Osteocyte (in vitro differentiated cells): ENCODE measurements around the gene FANK1. TPM values are rescaled to one million over a fixed set of nuclear protein-coding genes. Genes with fewer than 3 reads are reported as not detected.
A peak's percentile ranks its signal among the peaks of the same experiment; 100 is the strongest.

Experiments used
- DNase-seq: peaks from one replicate; pipeline ENCODE4 v3.0.0; 2021; ENCODE audit warnings: mixed read lengths; ENCODE audit not compliant: unreplicated experiment; ENCODE audit errors: extremely low spot score
- H3K27ac Mint-ChIP-seq: one replicate; pipeline ENCODE4 v1.8.0; 2021; ENCODE audit warnings: mild to moderate bottlenecking, mixed read lengths; ENCODE audit not compliant: unreplicated experiment
- H3K27me3 Mint-ChIP-seq: one replicate; pipeline ENCODE4 v1.8.0; 2021; ENCODE audit warnings: mixed read lengths; ENCODE audit not compliant: unreplicated experiment
- H3K36me3 Mint-ChIP-seq: one replicate; pipeline ENCODE4 v1.8.0; 2021; ENCODE audit warnings: mixed read lengths; ENCODE audit not compliant: unreplicated experiment
- H3K4me1 Mint-ChIP-seq: one replicate; pipeline ENCODE4 v1.8.0; 2021; ENCODE audit warnings: mixed read lengths; ENCODE audit not compliant: unreplicated experiment
- H3K4me3 Mint-ChIP-seq: one replicate; pipeline ENCODE4 v1.8.0; 2021; ENCODE audit warnings: mild to moderate bottlenecking, moderate library complexity, mixed read lengths; ENCODE audit not compliant: unreplicated experiment
- H3K9me3 Mint-ChIP-seq: one replicate; pipeline ENCODE4 v1.8.0; 2021; ENCODE audit warnings: mixed read lengths; ENCODE audit not compliant: unreplicated experiment
- total RNA-seq: library from RNA; stranded (reverse); gene quantifications from 2 replicates; pipeline ENCODE4 v1.2.1, GENCODE V29; 2021
- TF ChIP-seq, protein P1 (sequence below): fragments of 200-600 bp; sonication (generic); IDR thresholded peaks from 2 replicates; pipeline ENCODE4 v1.5.0; 2021; ENCODE audit warnings: antibody characterized with exemption, mild to moderate bottlenecking, moderate library complexity

FANK1 gene
- total RNA-seq, 1 donor from 2014 or later, result 2.0 TPM

DNA sequence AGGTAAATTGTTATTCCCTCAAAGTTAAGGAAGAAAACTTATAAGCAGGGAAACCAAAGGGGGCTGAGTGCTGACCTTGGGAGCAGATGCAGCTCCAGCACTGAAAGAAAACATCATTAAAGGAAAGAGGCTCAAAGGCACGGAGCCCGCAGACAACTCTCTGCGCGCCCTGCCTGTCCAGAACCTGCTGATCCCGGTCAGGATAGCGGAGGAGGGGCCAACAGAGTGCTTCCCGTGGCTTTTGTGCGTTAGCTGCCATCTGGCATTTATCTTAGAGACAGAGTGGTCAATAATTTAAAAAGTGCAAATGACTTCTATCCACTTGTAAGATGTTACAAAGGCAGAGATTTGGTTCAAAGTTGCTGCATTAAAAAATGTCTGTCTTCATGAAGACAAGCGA is 162.1 kb downstream of the FANK1 start:
- Mint-ChIP-seq H3K4me1 (peaks cover 48% of the 10 kb centered on the region), H3K27me3 (no peaks in the 10 kb centered on the region), H3K36me3 (no peaks in the 10 kb centered on the region), H3K9me3 (peaks cover 3% of the 10 kb centered on the region), H3K4me3 (no peak overlapping the region), H3K27ac (peak overlapping the region; percentile 96)
- DNase-seq, result no peak
- TF ChIP-seq, protein P1, sequence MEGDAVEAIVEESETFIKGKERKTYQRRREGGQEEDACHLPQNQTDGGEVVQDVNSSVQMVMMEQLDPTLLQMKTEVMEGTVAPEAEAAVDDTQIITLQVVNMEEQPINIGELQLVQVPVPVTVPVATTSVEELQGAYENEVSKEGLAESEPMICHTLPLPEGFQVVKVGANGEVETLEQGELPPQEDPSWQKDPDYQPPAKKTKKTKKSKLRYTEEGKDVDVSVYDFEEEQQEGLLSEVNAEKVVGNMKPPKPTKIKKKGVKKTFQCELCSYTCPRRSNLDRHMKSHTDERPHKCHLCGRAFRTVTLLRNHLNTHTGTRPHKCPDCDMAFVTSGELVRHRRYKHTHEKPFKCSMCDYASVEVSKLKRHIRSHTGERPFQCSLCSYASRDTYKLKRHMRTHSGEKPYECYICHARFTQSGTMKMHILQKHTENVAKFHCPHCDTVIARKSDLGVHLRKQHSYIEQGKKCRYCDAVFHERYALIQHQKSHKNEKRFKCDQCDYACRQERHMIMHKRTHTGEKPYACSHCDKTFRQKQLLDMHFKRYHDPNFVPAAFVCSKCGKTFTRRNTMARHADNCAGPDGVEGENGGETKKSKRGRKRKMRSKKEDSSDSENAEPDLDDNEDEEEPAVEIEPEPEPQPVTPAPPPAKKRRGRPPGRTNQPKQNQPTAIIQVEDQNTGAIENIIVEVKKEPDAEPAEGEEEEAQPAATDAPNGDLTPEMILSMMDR, result no peak

Other genes with a start within 250 kb of the FANK1 start
- not detected in 2 replicates for gene TEX36, start 213.4 kb upstream of the FANK1 start, total RNA-seq
- 21.6 and 23.2 TPM in 2 replicates for gene EDRF1, start 176.9 kb upstream of the FANK1 start, total RNA-seq
- 0.18 TPM in 1 of 2 replicates, not detected in the other for gene MMP21, start 120.7 kb upstream of the FANK1 start, total RNA-seq
- gene UROS, start 73.3 kb upstream of the FANK1 start, total RNA-seq, result 68.0 and 69.5 TPM in 2 replicates
- 34.6 TPM in 2 replicates for gene BCCIP, start 73.0 kb upstream of the FANK1 start, total RNA-seq
- gene DHX32, start 15.3 kb upstream of the FANK1 start, total RNA-seq, result 30.4 and 30.8 TPM in 2 replicates